Activated naive CD8-positive, alpha-beta T cell treated with anti-CD3 and anti-CD28 coated beads, Interleukin-2, amount 50 U/mL, for 16 hours (primary cell): ENCODE measurements around the gene FNDC3A.
"Not testable (repeated sequence)": the region's sequence is repeated elsewhere in the genome, so short reads cannot be mapped to it uniquely, and the experiment has no call there.

Source experiments
- DNase-seq: peaks from one replicate; pipeline ENCODE4 v3.0.0-alpha.2; 2020; ENCODE audit warnings: low read depth, low spot score

Gene FNDC3A

GRCh38 chr13:49030213-49030612, 54.5 kb downstream of the FNDC3A start:
- DNase-seq = no peak

- DNase-seq = no peak
Observed at GRCh38 chr13:49040872-49041271, 65.2 kb downstream of the FNDC3A start.

GRCh38 chr13:49042476-49042875, 66.8 kb downstream of the FNDC3A start:
- DNase-seq = no peak

GRCh38 chr13:49044008-49044407, 68.3 kb downstream of the FNDC3A start:
- DNase-seq = no peak

- no peak for DNase-seq
Observed at GRCh38 chr13:49044836-49045235, 69.1 kb downstream of the FNDC3A start.

GRCh38 chr13:49046002-49046401, 70.3 kb downstream of the FNDC3A start:
- DNase-seq = no peak

- no peak for DNase-seq
Observed at GRCh38 chr13:49046519-49046918, 70.8 kb downstream of the FNDC3A start.

GRCh38 chr13:49052813-49053212, 77.1 kb downstream of the FNDC3A start:
- no peak for DNase-seq

- DNase-seq = no peak
Observed at GRCh38 chr13:49053215-49053614, 77.5 kb downstream of the FNDC3A start.

- no peak for DNase-seq
Observed at GRCh38 chr13:49053906-49054305, 78.2 kb downstream of the FNDC3A start.

GRCh38 chr13:49055021-49055420, 79.3 kb downstream of the FNDC3A start:
- no peak for DNase-seq

- no peak for DNase-seq
Observed at GRCh38 chr13:49057176-49057575, 81.5 kb downstream of the FNDC3A start.

GRCh38 chr13:49058761-49059160, 83.0 kb downstream of the FNDC3A start:
- no peak for DNase-seq

- DNase-seq = no peak
Observed at GRCh38 chr13:49060678-49061387, 85.1 kb downstream of the FNDC3A start.

GRCh38 chr13:49061388-49061752, 85.7 kb downstream of the FNDC3A start:
- DNase-seq = not testable (repeated sequence)

- no peak for DNase-seq
Observed at GRCh38 chr13:49062297-49062896, 86.7 kb downstream of the FNDC3A start.

- no peak for DNase-seq
Observed at GRCh38 chr13:49063011-49063410, 87.3 kb downstream of the FNDC3A start.

- DNase-seq = no peak
Observed at GRCh38 chr13:49063497-49063896, 87.8 kb downstream of the FNDC3A start.

- no peak for DNase-seq
Observed at GRCh38 chr13:49064476-49064875, 88.8 kb downstream of the FNDC3A start.

- no peak for DNase-seq
Observed at GRCh38 chr13:49066856-49067255, 91.1 kb downstream of the FNDC3A start.

- not testable (repeated sequence) for DNase-seq
Observed at GRCh38 chr13:49068498-49068897, 92.8 kb downstream of the FNDC3A start.

- not testable (repeated sequence) for DNase-seq
Observed at GRCh38 chr13:49070021-49070420, 94.3 kb downstream of the FNDC3A start.

- DNase-seq = no peak
Observed at GRCh38 chr13:49071341-49071937, 95.7 kb downstream of the FNDC3A start.
